Measurements from ENCODE around the gene KCNH8. TPM values are rescaled to one million over a fixed set of nuclear protein-coding genes. Genes with fewer than 3 reads are reported as not detected.
"Not testable (repeated sequence)": the region's sequence is repeated elsewhere in the genome, so short reads cannot be mapped to it uniquely, and the experiment has no call there.

KCNH8 gene
- 0.08 TPM for total RNA-seq

GRCh38 chr3:19147905-19148767 lies at the start of gene KCNH8:
TSS of gene KCNH8 (plus strand) at chr3:19148510. CDS start at chr3:19148720, 210 bp downstream.
- ATAC-seq, result peak; percentile 31

GRCh38 chr3:19102654-19103290 lies 45.5 kb upstream of the KCNH8 start:
- ATAC-seq, result not testable (repeated sequence)

GRCh38 chr3:19103510-19103909 lies 44.8 kb upstream of the KCNH8 start:
- ATAC-seq, result no peak

- no peak for ATAC-seq
These were observed 43.9 kb upstream of the KCNH8 start for GRCh38 chr3:19104459-19104858.

DNA sequence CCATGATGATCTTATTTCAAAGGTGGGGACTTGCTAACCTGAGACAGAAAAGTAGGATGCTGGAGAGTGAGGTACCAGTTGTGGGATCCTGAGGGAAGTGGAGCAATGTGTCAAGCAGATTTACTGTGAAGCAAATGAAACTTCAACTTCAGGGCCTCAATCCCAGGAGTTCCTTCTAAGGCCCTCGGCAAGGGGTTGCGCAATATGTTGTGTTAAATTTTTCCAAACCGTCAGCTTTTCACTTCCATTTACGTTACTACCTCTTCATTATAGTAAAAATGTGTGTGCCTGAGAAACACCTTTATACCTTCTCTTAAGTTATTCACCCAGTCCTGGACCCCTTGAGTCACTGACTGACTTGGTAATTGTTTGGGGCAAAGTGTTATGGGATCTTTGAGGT lies 42.5 kb upstream of the KCNH8 start:
- ATAC-seq, result no peak

DNA sequence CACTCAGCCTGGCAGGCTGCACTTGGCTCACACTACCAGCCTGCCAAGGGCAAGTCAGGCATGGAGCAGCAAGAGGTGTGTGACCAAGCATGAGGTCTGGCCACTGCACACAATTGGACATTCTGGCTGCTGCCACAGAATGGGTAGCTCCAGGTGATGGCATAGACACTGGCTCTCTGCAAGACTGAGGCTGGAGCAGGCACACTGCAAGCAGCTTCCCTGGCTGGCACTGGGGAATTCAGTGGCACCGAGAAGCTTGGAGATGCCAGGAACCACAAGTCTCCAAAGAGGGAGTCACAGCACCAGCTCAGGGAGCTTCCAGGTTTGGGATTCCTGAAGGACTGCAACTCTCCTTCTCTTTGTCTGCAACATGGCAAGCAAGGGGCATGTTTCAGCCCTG lies 42.0 kb upstream of the KCNH8 start:
- no peak for ATAC-seq

DNA sequence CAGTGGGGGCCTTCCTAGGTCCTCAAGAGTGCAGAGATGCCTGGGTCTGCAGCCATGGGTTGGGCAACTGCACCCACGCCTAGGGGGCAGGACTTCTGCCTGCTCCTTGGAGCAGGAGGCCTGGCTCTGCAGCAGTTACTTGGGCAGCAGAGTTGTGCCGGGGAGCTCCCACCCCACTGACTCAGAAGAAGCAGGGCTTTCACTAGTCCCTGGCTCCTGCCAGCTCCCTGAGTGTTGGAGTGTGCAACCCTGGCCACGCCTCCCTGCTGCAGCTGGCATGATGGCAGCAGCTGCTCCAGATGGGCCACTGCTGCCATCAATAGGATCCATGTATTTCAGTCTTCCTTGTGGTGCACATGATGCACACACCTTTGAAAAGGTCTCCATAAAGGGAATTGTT lies 40.6 kb upstream of the KCNH8 start:
- peak; percentile 32 for ATAC-seq

DNA sequence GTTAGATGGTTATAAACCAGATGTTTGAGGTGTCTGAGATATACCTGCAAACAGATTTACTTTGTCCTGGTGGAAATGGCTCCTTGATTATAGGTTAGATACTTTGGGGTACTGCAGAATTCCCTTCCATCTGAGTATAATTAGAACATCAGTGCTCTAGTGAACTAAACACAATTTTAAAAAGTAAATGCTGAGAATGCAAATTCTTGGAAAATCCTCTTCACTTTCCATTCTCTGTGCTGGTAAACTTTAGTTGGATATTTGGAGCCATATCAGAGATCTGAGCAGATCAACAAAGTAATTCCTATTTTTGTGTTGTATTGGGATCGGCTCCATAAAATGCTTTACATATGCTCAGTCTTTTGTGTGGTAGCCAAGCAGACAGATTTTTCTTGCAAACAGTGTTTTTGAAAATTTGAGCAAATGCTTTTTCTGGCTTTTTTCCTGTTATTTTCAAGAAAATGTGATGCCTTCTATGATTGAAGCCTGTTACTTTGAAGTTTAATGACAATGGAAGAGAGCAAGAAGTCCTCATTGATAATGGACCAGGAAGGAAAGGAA lies 37.9 kb upstream of the KCNH8 start:
- no peak for ATAC-seq

DNA sequence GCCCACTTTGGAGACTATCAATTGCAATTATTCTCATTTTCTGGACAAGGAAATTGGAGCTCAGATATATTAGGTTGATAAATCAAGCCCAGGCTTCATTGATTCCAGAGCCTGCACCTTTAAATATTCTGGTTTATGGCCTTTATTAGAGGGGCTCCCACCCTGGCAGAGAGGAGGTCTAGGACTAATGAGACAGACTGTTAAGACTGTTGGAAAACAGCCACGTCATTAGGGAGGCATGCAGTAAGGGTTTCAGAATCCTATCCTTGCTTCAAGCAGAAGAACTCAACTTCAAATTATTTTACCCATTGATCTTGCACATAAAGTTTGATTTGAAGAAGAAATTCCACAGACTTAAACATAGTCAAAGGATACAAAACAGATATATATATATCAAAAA lies 33.8 kb upstream of the KCNH8 start:
- ATAC-seq, result no peak

DNA sequence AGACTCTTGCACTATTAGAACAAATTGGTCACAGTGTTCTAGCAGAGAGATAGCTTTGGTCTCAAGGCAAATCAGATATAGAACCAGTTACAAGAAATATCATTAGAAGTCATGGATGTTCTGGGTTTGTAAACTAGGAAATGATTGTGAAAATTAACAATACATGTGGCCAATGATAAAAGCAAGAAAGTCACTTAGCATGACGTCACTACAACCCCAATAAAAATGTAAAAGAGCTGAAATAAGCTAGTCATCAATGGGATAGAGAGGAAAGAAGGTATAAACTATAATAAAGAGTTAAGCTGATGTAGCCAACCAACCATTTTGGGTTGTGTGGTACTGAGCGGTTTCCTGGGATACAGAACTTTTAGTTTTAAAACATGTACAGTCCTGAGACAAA lies 32.1 kb upstream of the KCNH8 start:
- no peak for ATAC-seq

GRCh38 chr3:19124752-19125151 lies 23.6 kb upstream of the KCNH8 start:
- no peak for ATAC-seq

DNA sequence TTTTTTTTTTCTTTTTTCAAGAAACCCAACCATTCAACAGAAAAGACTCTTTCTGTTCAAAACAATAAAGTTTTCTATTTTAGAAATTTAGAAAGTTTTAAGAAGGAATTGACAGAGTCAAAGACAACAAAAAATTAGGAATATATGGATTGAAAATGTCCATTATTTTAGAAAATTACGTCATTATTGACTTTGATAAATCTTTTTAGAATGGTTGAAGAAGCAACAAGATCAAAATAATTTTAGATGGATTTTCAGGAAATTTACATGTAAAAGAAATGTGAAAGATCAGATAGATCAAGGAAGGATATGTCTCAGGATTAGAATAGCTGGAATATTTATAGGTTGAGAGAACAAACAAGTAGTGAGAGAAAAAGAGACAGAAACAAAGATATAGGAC lies 8.4 kb upstream of the KCNH8 start:
- no peak for ATAC-seq

GRCh38 chr3:19146685-19147650 lies 1.3 kb upstream of the KCNH8 start:
- ATAC-seq, result peak; percentile 72

GRCh38 chr3:19148768-19149091 lies 420 bp downstream of the KCNH8 start:
- no peak for ATAC-seq

- no peak for ATAC-seq
These were observed 1.1 kb downstream of the KCNH8 start for GRCh38 chr3:19149368-19149767.

DNA sequence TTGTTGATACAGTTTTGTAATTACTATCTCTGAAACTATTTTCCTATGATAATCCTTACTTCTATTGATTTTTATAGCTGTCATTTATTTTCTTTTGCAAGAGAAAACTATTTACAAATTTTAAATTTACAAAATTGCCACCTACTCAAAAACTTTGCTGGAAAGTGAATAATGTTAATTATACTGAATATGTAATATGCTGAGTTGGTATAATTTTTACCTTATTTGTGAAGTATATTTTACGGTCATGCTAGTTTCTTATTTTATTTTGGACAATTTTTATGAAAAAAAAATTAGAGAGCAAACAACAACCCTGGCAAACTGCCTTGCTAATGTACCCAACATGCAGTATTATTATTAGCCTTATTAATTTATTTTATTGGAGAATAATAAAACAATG lies 2.9 kb downstream of the KCNH8 start:
- no peak for ATAC-seq

GRCh38 chr3:19154693-19155250 lies 6.5 kb downstream of the KCNH8 start:
- ATAC-seq, result no peak

GRCh38 chr3:19155375-19155774 lies 7.1 kb downstream of the KCNH8 start:
- no peak for ATAC-seq

DNA sequence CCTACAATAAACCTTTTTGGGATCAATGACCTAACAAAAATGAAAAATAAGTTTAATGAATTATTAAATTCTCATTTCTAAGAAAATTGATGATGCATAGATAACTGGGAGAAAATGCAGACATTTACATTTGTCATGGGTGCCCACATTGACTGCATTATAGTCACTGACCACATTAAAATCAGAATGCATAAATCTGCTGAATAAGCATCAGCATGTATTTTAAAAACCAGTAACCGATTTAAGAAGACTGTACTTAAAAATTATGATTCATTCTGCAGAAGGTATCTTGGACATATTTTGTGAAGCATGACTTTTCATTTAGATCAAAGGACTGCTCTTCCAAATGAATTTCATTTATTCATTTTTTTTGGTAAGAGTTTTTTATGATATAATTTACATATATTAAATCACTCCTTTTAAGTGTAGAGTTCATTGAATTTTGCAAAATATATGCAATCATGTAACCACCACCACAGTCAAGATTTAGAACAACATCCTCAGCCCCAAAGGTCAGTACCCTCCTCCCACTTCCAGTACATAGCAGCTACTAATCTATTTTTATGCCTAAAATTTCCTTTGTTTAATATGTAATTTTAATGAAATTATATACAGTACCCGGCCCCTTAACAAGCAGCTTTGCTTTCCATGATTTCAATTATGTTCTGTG lies 11.8 kb downstream of the KCNH8 start:
- ATAC-seq, result no peak

DNA sequence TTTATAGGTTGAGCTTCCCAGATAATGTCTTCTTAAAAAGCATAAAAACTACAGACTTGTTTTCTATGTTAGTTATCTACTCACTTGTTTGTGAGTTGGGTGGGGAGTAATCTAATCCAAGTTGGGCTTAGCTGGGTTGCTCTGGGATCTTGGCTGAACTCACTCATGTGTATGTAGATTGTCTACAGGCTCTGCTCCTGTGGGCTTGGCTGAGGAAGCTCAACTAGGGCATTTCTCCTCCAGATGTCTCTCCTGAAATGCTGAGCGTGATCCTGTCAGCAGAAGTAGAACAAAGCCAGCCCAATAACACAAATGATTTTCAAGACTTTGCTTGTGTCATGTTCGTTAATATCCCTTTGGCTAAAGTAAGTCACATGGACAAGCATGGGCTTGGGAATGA lies 17.3 kb downstream of the KCNH8 start:
- no peak for ATAC-seq

DNA sequence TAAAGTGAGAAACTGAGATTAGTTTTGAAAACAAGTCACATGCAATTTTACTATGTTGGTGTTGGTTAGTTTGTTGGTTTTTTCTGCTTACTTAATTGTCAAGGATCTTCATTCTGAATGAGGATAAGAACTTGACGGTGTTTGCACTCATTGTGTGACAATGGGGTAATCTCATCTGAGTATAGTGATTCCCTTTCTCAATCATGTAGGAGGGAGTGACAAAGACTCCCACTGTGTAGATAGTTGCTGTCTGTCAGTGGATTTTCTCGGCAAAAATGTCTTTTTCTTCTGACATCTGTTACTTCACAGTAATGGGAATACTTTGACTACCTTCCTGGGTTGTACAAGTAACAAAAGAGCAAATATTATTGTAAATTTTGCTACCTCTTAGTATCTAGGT lies 23.5 kb downstream of the KCNH8 start:
- no peak for ATAC-seq

DNA sequence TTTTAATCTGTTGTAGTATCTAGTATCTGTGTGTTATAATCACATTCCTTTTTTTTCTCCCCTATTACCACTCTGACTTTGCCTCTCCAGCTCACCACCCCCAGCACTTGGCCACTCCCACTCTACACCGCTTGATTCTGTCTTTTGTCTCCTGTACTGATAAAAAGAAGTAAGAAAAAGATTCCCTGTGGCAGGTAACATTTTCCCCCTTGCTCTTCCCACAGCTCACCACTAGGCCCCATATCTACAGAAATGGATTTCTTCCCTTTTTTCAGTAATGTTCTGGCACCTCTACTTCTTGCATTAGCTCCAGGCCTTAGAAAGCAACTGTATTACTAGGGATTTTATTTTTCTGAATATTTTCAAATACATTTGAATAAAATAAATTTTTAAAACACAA lies 25.6 kb downstream of the KCNH8 start:
- no peak for ATAC-seq

Data from esophagus mucosa (tissue), 1 donor.